Fibroblast of villous mesenchyme (primary cell): ENCODE data around the gene LRRC47. TPM values are rescaled to one million over a fixed set of nuclear protein-coding genes. Genes with fewer than 3 reads are reported as not detected.
"Not testable (repeated sequence)": the region's sequence is repeated elsewhere in the genome, so short reads cannot be mapped to it uniquely, and the experiment has no call there.

Source experiments
- DNase-seq: peaks from one replicate; pipeline ENCODE4 v3.0.0-alpha.2; 2010; ENCODE audit warnings: low read depth
- H3K4me3 ChIP-seq: 2 replicates; pipeline ENCODE4 v1.5.1; 2011; ENCODE audit warnings: low read depth, mild to moderate bottlenecking, low read length
- total RNA-seq: library from RNA; depleted of rRNA; stranded (reverse); fragments of >200 nt; gene quantifications from 2 replicates; pipeline ENCODE4 v1.2.3, GENCODE V29; 2012
- TF ChIP-seq, protein P1 (sequence below): IDR thresholded peaks from 2 replicates; pipeline ENCODE4 v1.5.1; 2012; ENCODE audit warnings: low read depth, mild to moderate bottlenecking, low read length; ENCODE audit not compliant: insufficient read depth

LRRC47 gene
- total RNA-seq, 1 donor: 31.1 TPM

DNA sequence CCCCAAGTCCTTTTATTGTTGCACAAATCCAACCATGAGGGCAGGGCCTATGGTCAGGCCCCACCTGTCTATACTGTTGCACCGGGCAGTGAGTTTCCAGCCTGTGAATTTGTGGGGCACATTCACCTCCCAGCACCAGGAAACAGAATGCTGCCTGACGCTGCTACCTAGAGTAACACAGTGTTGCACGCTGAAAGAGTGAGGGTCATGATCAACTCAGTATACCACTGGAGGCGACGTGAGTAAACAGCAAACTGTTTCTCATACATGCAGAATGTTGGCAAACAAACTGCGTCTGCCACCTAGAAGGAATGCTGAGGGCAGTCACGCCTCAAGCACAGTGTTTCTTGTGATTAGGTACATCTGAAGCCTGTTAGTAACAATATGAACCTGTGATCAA lies 13.4 kb upstream of the LRRC47 start:
- DNase-seq: no peak
- no peak overlapping the region for H3K4me3 ChIP-seq

DNA sequence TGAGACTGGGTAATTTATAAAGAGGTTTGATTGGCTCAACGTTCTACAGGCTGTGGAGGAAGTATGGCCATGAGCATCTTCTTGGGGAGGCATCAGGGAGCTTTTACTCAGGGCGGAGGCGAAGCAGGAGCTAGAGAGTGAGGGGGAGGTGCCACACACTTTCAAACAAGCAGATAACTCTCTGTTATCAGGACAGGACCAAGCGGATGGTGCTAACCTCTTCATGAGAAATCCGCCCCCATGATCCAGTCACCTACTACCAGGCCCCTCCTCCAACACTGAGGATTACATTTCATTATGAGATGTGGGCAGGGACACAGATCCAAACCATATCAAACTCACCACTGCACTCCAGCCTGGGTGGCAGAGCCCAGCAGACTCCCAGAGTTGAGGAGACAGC lies 11.5 kb upstream of the LRRC47 start:
- H3K4me3 ChIP-seq: no peak overlapping the region
- TF ChIP-seq, protein P1, sequence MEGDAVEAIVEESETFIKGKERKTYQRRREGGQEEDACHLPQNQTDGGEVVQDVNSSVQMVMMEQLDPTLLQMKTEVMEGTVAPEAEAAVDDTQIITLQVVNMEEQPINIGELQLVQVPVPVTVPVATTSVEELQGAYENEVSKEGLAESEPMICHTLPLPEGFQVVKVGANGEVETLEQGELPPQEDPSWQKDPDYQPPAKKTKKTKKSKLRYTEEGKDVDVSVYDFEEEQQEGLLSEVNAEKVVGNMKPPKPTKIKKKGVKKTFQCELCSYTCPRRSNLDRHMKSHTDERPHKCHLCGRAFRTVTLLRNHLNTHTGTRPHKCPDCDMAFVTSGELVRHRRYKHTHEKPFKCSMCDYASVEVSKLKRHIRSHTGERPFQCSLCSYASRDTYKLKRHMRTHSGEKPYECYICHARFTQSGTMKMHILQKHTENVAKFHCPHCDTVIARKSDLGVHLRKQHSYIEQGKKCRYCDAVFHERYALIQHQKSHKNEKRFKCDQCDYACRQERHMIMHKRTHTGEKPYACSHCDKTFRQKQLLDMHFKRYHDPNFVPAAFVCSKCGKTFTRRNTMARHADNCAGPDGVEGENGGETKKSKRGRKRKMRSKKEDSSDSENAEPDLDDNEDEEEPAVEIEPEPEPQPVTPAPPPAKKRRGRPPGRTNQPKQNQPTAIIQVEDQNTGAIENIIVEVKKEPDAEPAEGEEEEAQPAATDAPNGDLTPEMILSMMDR: no peak
- DNase-seq: no peak

More for the DNA sequence above, 13.4 kb upstream of the LRRC47 start:
- TF ChIP-seq, protein P1: no peak

DNA sequence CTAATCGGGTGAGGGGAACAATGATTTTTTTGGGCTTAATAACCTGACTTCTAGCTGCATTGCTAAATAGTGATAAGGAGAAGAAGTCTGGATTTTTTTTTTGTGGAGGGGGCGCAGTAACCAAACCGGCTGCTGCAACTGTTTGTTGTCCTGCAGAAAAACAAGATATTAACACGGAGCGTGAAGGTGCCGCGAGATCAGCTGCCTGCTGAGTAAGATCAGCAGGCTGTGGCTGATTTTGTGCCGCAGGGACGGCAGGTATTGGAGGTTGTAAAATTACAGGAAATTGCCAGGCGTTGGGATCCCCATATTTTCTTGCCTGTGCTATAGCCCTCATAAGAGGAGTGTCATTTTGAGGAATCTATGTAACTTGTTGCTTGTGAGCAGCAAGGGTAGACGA lies 8.7 kb upstream of the LRRC47 start:
- TF ChIP-seq, protein P1: no peak
- H3K4me3 ChIP-seq: no peak overlapping the region
- no peak for DNase-seq

DNA sequence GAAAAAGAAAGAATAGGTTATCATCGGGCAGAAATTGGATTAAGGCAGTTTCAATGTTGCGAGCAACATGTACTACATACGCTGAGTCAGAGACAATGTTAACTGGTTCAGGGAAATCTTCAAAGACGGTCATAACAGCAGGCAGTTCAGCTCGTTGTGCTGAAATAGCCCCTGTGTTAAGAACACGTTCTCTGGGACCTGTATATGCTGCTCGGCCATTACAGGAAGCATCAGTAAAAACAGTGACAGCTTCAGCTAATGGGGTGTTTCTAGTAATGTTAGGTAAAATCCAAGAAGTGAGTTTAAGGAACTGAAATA lies 8.3 kb upstream of the LRRC47 start:
- H3K4me3 ChIP-seq, DNase-seq: not testable (repeated sequence)

DNA sequence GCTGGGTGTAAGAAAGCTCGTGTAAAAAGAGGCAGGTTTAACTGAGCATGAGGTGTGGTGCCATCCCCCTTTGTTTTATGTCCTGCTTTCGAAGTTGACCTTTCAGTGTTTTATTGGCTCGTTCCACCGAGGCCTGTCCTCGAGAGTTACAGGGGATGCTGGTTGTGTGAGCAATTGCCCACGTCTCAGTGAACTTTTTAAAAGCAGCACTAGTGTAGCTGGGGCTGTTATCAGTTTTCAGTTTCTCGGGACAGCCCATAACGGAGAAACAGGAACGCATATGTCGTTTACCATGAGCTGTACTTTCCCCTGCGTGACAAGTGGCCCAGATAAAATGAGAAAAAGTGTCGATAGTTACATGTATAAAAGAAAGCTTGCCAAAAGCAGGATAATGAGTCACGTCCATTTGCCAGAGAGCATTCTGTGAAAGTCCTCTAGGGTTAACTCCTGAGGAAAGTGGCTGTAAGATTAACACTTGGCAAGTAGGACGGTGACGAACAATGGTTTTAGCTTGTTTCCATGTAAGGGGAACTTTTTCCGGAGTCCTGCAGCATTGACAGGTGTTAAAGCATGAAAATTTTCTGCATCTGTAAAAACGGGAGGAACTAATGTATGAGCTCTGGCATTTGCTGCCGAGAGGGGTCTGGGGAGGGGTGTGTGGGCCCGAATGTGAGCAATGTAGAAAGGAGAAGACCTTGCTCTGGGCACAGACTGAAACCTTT lies 7.8 kb upstream of the LRRC47 start:
- no peak for DNase-seq
- H3K4me3 ChIP-seq: no peak overlapping the region
- TF ChIP-seq, protein P1: no peak

DNA sequence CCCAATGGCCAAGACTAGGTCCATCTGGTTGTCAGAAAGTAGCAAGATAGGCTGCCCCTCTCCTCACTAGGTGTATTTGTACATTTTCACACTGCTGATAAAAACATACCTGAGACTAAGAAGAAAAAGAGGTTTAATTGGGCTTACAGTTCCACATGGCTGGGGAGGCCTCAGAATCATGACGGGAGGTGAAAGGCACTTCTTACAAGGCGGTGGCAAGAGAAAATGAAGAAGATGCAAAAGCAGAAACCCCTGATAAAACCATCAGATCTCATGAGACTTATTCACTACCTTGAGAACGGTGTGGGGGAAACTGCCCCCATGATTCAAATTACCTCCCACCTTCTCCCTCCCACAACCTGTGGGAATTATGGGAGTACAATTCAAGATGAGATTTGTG lies 4.5 kb upstream of the LRRC47 start:
- not testable (repeated sequence) for DNase-seq, H3K4me3 ChIP-seq

DNA sequence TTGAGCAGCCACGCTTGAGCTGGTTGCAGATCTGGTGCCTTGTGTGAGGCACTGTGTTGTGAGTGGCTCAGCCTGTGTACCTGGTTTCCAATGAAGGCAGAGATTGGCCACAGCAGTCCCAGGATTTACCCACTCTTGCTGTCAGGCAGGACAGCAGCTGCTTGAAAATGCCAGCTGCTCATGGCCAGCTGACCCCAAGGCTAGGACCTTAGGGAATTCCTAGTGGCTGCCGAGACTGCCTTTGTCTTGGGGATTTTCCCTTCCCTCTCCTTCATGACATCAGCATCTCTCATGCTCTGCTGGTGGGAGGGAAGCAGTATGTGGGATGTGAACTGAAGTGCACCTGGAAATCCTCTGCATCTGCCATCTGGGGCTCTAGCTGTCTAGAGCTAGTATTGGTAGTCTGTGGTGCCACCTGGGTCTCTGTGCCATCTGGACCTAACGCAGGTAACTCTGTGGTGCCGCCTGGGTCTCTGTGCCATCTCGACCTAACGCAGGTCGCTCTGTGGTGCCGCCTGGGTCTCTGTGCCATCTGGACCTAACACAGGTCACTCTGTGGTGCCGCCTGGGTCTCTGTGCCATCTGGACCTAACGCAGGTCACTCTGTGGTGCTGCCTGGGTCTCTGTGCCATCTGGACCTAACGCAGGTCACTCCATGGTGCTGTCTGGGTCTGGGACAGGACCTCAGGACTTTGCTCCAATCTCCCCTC lies 3.8 kb upstream of the LRRC47 start:
- TF ChIP-seq, protein P1: no peak
- DNase-seq: no peak
- H3K4me3 ChIP-seq: no peak overlapping the region
